ENCODE measurements around the gene C12orf42.

GRCh38 chr12:103301642-103302591, 193.9 kb downstream of the C12orf42 start:
- TF ChIP-seq CTCF (IDR thresholded peaks at IDR 0.05) (no peak), POLR2AphosphoS5 (IDR thresholded peaks at IDR 0.05) (no peak)

All from prostate gland (tissue), 2 donors.